PFSK-1 (cell line): Measurements from ENCODE around the gene OR10R2.

Experiments
- FOXP2 ChIP-seq: optimal IDR thresholded peaks from 2 replicates; pipeline ENCODE3; 2011; ENCODE audit warnings: borderline replicate concordance, control low read depth, inconsistent platforms; ENCODE audit not compliant: insufficient read depth; ENCODE audit errors: extremely low read length, extremely low read depth
- POLR2AphosphoS5 ChIP-seq: IDR thresholded peaks from 2 replicates; pipeline ENCODE4 v1.6.1; 2012; ENCODE audit warnings: low read depth, mild to moderate bottlenecking, control low read depth, low read length, moderate library complexity
- REST ChIP-seq, 2 experiments: IDR thresholded peaks; 2 replicates each; pipeline versions ENCODE4 v1.6.1 to v1.8.0; 2011 to 2012; ENCODE audit warnings: low read depth in 2 of 2, low read length in 2 of 2, control low read depth in 1 of 2, inconsistent platforms in 1 of 2, mild to moderate bottlenecking in 1 of 2, moderate library complexity in 1 of 2; ENCODE audit not compliant: insufficient read depth in 1 of 2
- SIN3A ChIP-seq: IDR thresholded peaks from 2 replicates; pipeline ENCODE4 v1.6.1; 2012; ENCODE audit warnings: mild to moderate bottlenecking, low read length, moderate library complexity, borderline replicate concordance; ENCODE audit not compliant: insufficient read depth
- TAF1 ChIP-seq: IDR thresholded peaks from 2 replicates; pipeline ENCODE4 v1.6.1; 2012; ENCODE audit warnings: low read length, control low read depth, borderline replicate concordance; ENCODE audit not compliant: insufficient read depth

GRCh38 chr1:158461534-158461933 is 10.5 kb upstream of the OR10R2 start, which contains the start of gene OR10K1:
- TF ChIP-seq POLR2AphosphoS5 (no peak), TAF1 (no peak), REST (IDR thresholded peaks at IDR 0.05; ENCODE audit: insufficient read depth in 1 of 2, low read depth in 2 of 2, low read length in 2 of 2) (no peak), SIN3A (no peak), FOXP2 (no peak)
